Measurements from ENCODE around the gene CYP4F22.
A peak's percentile ranks its signal among the peaks of the same experiment; 100 is the strongest.
"Not testable (repeated sequence)": the region's sequence is repeated elsewhere in the genome, so short reads cannot be mapped to it uniquely, and the experiment has no call there.

CYP4F22 gene

GRCh38 chr19:15508035-15508710 lies at the start of gene CYP4F22:
Gene CYP4F22 (plus strand): TSS chr19:15508525. CDS start chr19:15525337, 16,812 bp downstream.
- DNase-seq: no peak

GRCh38 chr19:15461694-15462093 lies 46.6 kb upstream of the CYP4F22 start:
- DNase-seq: no peak

- DNase-seq: no peak
These were observed 44.4 kb upstream of the CYP4F22 start for GRCh38 chr19:15463861-15464371.

- no peak for DNase-seq
These were observed 43.6 kb upstream of the CYP4F22 start, which contains the start of gene RASAL3 for GRCh38 chr19:15464394-15465385. Gene RASAL3 (minus strand): TSS chr19:15464544. CDS start chr19:15464358, 186 bp downstream.

GRCh38 chr19:15466851-15467733 lies 41.2 kb upstream of the CYP4F22 start:
- DNase-seq: no peak

GRCh38 chr19:15467734-15468214 lies 40.6 kb upstream of the CYP4F22 start:
- DNase-seq: no peak

- DNase-seq: no peak
These were observed 39.4 kb upstream of the CYP4F22 start for GRCh38 chr19:15468675-15469512.

GRCh38 chr19:15469513-15470297 lies 38.6 kb upstream of the CYP4F22 start:
- peak; percentile 27 for DNase-seq

- DNase-seq: peak; percentile 45
These were observed 36.7 kb upstream of the CYP4F22 start for GRCh38 chr19:15471639-15472101.

GRCh38 chr19:15473821-15474220 lies 34.5 kb upstream of the CYP4F22 start:
- DNase-seq: not testable (repeated sequence)

GRCh38 chr19:15475169-15475568 lies 33.2 kb upstream of the CYP4F22 start:
- DNase-seq: no peak

- no peak for DNase-seq
These were observed 32.7 kb upstream of the CYP4F22 start for GRCh38 chr19:15475611-15476010.

- DNase-seq: no peak
These were observed 32.0 kb upstream of the CYP4F22 start for GRCh38 chr19:15476325-15476724.

- peak; percentile 31 for DNase-seq
These were observed 28.7 kb upstream of the CYP4F22 start, which contains the start of gene PGLYRP2 for GRCh38 chr19:15479391-15480345. Gene PGLYRP2 (minus strand): TSS chr19:15479501. CDS start chr19:15479371, 130 bp downstream.

- DNase-seq: not testable (repeated sequence)
These were observed 27.3 kb upstream of the CYP4F22 start for GRCh38 chr19:15480996-15481395.

- DNase-seq: not testable (repeated sequence)
These were observed 22.6 kb upstream of the CYP4F22 start for GRCh38 chr19:15485768-15486167.

GRCh38 chr19:15487038-15487437 lies 21.3 kb upstream of the CYP4F22 start:
- DNase-seq: no peak

- DNase-seq: no peak
These were observed 19.7 kb upstream of the CYP4F22 start for GRCh38 chr19:15488489-15489226.
